H9 (cell line): Measurements from ENCODE around the gene WDFY1. TPM values are rescaled to one million over a fixed set of nuclear protein-coding genes. Genes with fewer than 3 reads are reported as not detected.

Experiments used
- DNase-seq: peaks from one replicate; pipeline ENCODE4 v3.0.0-alpha.2; 2017
- H2AFZ ChIP-seq: one replicate; pipeline ENCODE4 v1.6.1; 2013; ENCODE audit warnings: mild to moderate bottlenecking, low read length, control low read depth, moderate library complexity
- H2AK5ac ChIP-seq: 2 replicates; pipeline ENCODE4 v1.6.1; 2013; ENCODE audit warnings: low read length, control low read depth, mixed read lengths; ENCODE audit not compliant: insufficient read length
- H2BK120ac ChIP-seq: one replicate; pipeline ENCODE4 v1.6.1; 2013; ENCODE audit warnings: low read depth, mild to moderate bottlenecking, low read length, control low read depth, inconsistent platforms; ENCODE audit not compliant: poor library complexity, severe bottlenecking
- H2BK12ac ChIP-seq: 2 replicates; pipeline ENCODE4 v1.6.1; 2013; ENCODE audit warnings: low read length, control low read depth, mixed read lengths, low read depth; ENCODE audit not compliant: insufficient read length
- H2BK15ac ChIP-seq: 2 replicates; pipeline ENCODE4 v1.6.1; 2013; ENCODE audit warnings: low read depth, low read length, control low read depth
- H2BK20ac ChIP-seq: one replicate; pipeline ENCODE4 v1.6.1; 2013; ENCODE audit warnings: low read depth, mild to moderate bottlenecking, low read length, control low read depth, inconsistent platforms; ENCODE audit not compliant: poor library complexity, severe bottlenecking
- H2BK5ac ChIP-seq: 2 replicates; pipeline ENCODE4 v1.6.1; 2013; ENCODE audit warnings: low read length, control low read depth, mixed read lengths; ENCODE audit not compliant: insufficient read length
- H3K14ac ChIP-seq: 2 replicates; pipeline ENCODE4 v1.6.1; 2013; ENCODE audit warnings: low read length, control low read depth; ENCODE audit not compliant: insufficient read depth
- H3K18ac ChIP-seq: 2 replicates; pipeline ENCODE4 v1.6.1; 2013; ENCODE audit warnings: low read depth, mild to moderate bottlenecking, mixed read lengths, low read length, control low read depth; ENCODE audit not compliant: insufficient read length
- H3K23ac ChIP-seq: 2 replicates; pipeline ENCODE4 v1.6.1; 2013; ENCODE audit warnings: low read length, control low read depth, mixed read lengths, low read depth; ENCODE audit not compliant: insufficient read length
- H3K23me2 ChIP-seq: 2 replicates; pipeline ENCODE4 v1.6.1; 2013; ENCODE audit warnings: low read depth, mild to moderate bottlenecking, mixed read lengths, low read length, control low read depth; ENCODE audit not compliant: insufficient read length, poor library complexity, severe bottlenecking
- H3K27ac ChIP-seq: 2 replicates; pipeline ENCODE4 v1.5.1; 2013; ENCODE audit warnings: low read length, control low read depth, mixed read lengths, low read depth; ENCODE audit not compliant: insufficient read length
- H3K27me3 ChIP-seq: 2 replicates; pipeline ENCODE4 v1.6.1; 2013; ENCODE audit warnings: low read length, control low read depth, inconsistent platforms; ENCODE audit not compliant: insufficient read depth
- H3K4ac ChIP-seq: 2 replicates; pipeline ENCODE4 v1.6.1; 2013; ENCODE audit warnings: low read depth, mild to moderate bottlenecking, control low read depth, inconsistent platforms, low read length, moderate library complexity
- H3K4me1 ChIP-seq: 2 replicates; pipeline ENCODE4 v1.6.1; 2013; ENCODE audit warnings: low read length, control low read depth, inconsistent platforms; ENCODE audit not compliant: insufficient read depth
- H3K4me2 ChIP-seq: 2 replicates; pipeline ENCODE4 v1.6.1; 2013; ENCODE audit warnings: low read length, control low read depth, mixed read lengths; ENCODE audit not compliant: insufficient read length, insufficient read depth
- H3K56ac ChIP-seq: 2 replicates; pipeline ENCODE4 v1.6.1; 2013; ENCODE audit warnings: low read depth, mild to moderate bottlenecking, mixed read lengths, low read length, control low read depth; ENCODE audit not compliant: insufficient read length
- H3K79me1 ChIP-seq: 2 replicates; pipeline ENCODE4 v1.6.1; 2013; ENCODE audit warnings: low read depth, mild to moderate bottlenecking, moderate library complexity, low read length, control low read depth, inconsistent platforms; ENCODE audit not compliant: insufficient read depth, poor library complexity, severe bottlenecking
- H3K79me2 ChIP-seq: 2 replicates; pipeline ENCODE4 v1.6.1; 2013; ENCODE audit warnings: low read length, control low read depth, inconsistent platforms; ENCODE audit not compliant: insufficient read depth
- H3K9ac ChIP-seq: 2 replicates; pipeline ENCODE4 v1.6.1; 2013; ENCODE audit warnings: low read length, control low read depth, mixed read lengths; ENCODE audit not compliant: insufficient read length; ENCODE audit errors: extremely low read depth
- H3K9me3 ChIP-seq: one replicate; pipeline ENCODE4 v1.6.1; 2013; ENCODE audit warnings: low read depth, low read length, inconsistent platforms; ENCODE audit not compliant: control insufficient read depth
- H3T11ph ChIP-seq: one replicate; pipeline ENCODE4 v1.6.1; 2013; ENCODE audit warnings: mild to moderate bottlenecking, low read length, control low read depth, inconsistent platforms
- H4K20me1 ChIP-seq: one replicate; pipeline ENCODE4 v1.6.1; 2013; ENCODE audit not compliant: control insufficient read depth, insufficient read length, insufficient read depth
- H4K5ac ChIP-seq: 2 replicates; pipeline ENCODE4 v1.6.1; 2013; ENCODE audit warnings: low read depth, mild to moderate bottlenecking, mixed read lengths, low read length, control low read depth; ENCODE audit not compliant: insufficient read length
- H4K8ac ChIP-seq: replicated peaks from 2 replicates; pipeline ENCODE4 v1.6.1; 2013; ENCODE audit warnings: low read length, control low read depth, mixed read lengths, low read depth; ENCODE audit not compliant: insufficient read length
- H4K91ac ChIP-seq: 2 replicates; pipeline ENCODE4 v1.6.1; 2013; ENCODE audit warnings: low read depth, mild to moderate bottlenecking, moderate library complexity, mixed read lengths, low read length, control low read depth; ENCODE audit not compliant: insufficient read length
- H3K27ac Mint-ChIP-seq, 3 experiments: 2 replicates in 2 of 3; 3 replicates in 1 of 3; pipeline ENCODE4 v1.8.0; 2020 to 2021; ENCODE audit warnings: mixed read lengths in 3 of 3, mild to moderate bottlenecking in 1 of 3, moderate library complexity in 1 of 3
- H3K27me3 Mint-ChIP-seq: 2 replicates; pipeline ENCODE4 v1.8.0; 2021; ENCODE audit warnings: low read depth, mild to moderate bottlenecking, moderate library complexity, mixed read lengths
- H3K36me3 Mint-ChIP-seq, 3 experiments: 2 replicates in 2 of 3; 3 replicates in 1 of 3; pipeline ENCODE4 v1.8.0; 2020 to 2021; ENCODE audit warnings: low read depth in 3 of 3, mixed read lengths in 3 of 3; ENCODE audit not compliant: insufficient read depth in 1 of 3
- H3K4me1 Mint-ChIP-seq, 2 experiments: 2 replicates each; pipeline ENCODE4 v1.8.0; 2020; ENCODE audit warnings: mixed read lengths in 2 of 2
- H3K4me3 Mint-ChIP-seq, 2 experiments: 2 replicates in 1 of 2; 3 replicates in 1 of 2; pipeline ENCODE4 v1.8.0; 2020 to 2021; ENCODE audit warnings: mild to moderate bottlenecking in 2 of 2, mixed read lengths in 2 of 2, moderate library complexity in 1 of 2
- H3K9me3 Mint-ChIP-seq, 2 experiments: 2 replicates in 1 of 2; 3 replicates in 1 of 2; pipeline ENCODE4 v1.8.0; 2020; ENCODE audit warnings: mild to moderate bottlenecking in 2 of 2, mixed read lengths in 2 of 2, moderate library complexity in 1 of 2
- WGBS: extraction: QIAGEN DNeasy Blood & Tissue Kit; methylation state at CpG from one replicate; pipeline ENCODE4 v1.1.7; 2013; ENCODE audit warnings: missing lambda C conversion rate, low lambda C conversion rate, mixed read lengths; ENCODE audit not compliant: insufficient read length; ENCODE audit errors: extremely low coverage; 5-methylcytosine and 5-hydroxymethylcytosine counted together
- total RNA-seq: library from RNA; stranded (reverse); gene quantifications from 2 replicates; pipeline ENCODE4 v1.2.1, GENCODE V29; 2021
- TF ChIP-seq, protein P1 (sequence below): fragments of 200-600 bp; sonication (generic); conservative IDR thresholded peaks from 3 replicates; pipeline ENCODE4 v1.8.0; 2021; ENCODE audit warnings: antibody characterized with exemption, mild to moderate bottlenecking

Gene WDFY1
- total RNA-seq, 1 experiment from 2014 or later, result 54.1 TPM

- Histone ChIP-seq H4K91ac (no peak overlapping the region), H3K4me1 (no peaks in the 10 kb centered on the region), H3K79me2 (no peaks in the 10 kb centered on the region), H3K27me3 (no peaks in the 10 kb centered on the region), H3K4ac (no peak overlapping the region), H2AFZ (no peak overlapping the region), H2BK20ac (no peak overlapping the region), H3K56ac (no peak overlapping the region), H4K5ac (no peak overlapping the region), H3K79me1 (no peaks in the 10 kb centered on the region), H3K4me2 (no peak overlapping the region), H3K9me3 (no peaks in the 10 kb centered on the region), H4K8ac (no peak overlapping the region), H2BK12ac (no peak overlapping the region), H3K14ac (no peak overlapping the region), H3K9ac (no peak overlapping the region), H2BK15ac (no peak overlapping the region), H2AK5ac (no peak overlapping the region), H3K23me2 (no peaks in the 10 kb centered on the region), H3T11ph (no peak overlapping the region), H4K20me1 (no peaks in the 10 kb centered on the region), H3K18ac (no peak overlapping the region), H3K23ac (no peak overlapping the region), H3K27ac (no peak overlapping the region), H2BK5ac (no peak overlapping the region), H2BK120ac (no peak overlapping the region)
- Mint-ChIP-seq H3K27me3 (no peaks in the 10 kb centered on the region), H3K4me1 (peaks cover 0 to 1% of the 10 kb centered on the region in 2 experiments; a peak in 2 of 4 replicates), H3K4me3 (no peak overlapping the region; a peak in 1 of 5 replicates), H3K27ac (no peak overlapping the region; a peak in 2 of 7 replicates), H3K36me3 (peaks cover 8 to 19% (median 10%) of the 10 kb centered on the region in 3 experiments), H3K9me3 (no peaks in the 10 kb centered on the region)
- no CpG with 5 or more reads among the region's 7 CpGs for WGBS
- DNase-seq, result no peak
- TF ChIP-seq, protein P1, sequence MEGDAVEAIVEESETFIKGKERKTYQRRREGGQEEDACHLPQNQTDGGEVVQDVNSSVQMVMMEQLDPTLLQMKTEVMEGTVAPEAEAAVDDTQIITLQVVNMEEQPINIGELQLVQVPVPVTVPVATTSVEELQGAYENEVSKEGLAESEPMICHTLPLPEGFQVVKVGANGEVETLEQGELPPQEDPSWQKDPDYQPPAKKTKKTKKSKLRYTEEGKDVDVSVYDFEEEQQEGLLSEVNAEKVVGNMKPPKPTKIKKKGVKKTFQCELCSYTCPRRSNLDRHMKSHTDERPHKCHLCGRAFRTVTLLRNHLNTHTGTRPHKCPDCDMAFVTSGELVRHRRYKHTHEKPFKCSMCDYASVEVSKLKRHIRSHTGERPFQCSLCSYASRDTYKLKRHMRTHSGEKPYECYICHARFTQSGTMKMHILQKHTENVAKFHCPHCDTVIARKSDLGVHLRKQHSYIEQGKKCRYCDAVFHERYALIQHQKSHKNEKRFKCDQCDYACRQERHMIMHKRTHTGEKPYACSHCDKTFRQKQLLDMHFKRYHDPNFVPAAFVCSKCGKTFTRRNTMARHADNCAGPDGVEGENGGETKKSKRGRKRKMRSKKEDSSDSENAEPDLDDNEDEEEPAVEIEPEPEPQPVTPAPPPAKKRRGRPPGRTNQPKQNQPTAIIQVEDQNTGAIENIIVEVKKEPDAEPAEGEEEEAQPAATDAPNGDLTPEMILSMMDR, result no peak
Observed at GRCh38 chr2:223870840-223871611, 74.1 kb downstream of the WDFY1 start.
